Left hindlimb (tissue), 1 donor: ENCODE data around the gene UGT1A8.
"Not testable (repeated sequence)": the region's sequence is repeated elsewhere in the genome, so short reads cannot be mapped to it uniquely, and the experiment has no call there.

Source experiments
- DNase-seq: peaks from one replicate; pipeline ENCODE4 v3.0.0-alpha.2; 2018

The UGT1A8 gene

DNA sequence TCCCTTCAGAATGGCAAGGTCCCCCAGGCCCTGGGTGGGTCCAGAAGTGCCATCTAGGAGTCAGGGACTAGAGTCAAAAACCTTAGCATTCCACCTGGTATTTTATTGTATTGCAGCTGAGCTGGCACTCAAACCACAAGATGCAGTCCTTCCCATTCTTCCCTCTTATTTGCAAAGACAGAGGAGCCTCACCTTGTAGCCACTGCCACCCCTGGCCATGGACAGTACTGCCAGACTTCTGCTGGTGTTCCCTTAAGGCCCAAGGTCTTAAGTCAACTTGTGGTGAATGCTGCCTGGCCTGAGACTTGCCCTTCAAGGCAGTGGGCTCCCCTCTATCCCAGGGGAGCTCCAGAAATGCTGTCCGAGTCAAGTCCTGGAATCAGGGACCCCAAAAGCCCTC is 25.7 kb downstream of the UGT1A8 start:
- no peak for DNase-seq

DNA sequence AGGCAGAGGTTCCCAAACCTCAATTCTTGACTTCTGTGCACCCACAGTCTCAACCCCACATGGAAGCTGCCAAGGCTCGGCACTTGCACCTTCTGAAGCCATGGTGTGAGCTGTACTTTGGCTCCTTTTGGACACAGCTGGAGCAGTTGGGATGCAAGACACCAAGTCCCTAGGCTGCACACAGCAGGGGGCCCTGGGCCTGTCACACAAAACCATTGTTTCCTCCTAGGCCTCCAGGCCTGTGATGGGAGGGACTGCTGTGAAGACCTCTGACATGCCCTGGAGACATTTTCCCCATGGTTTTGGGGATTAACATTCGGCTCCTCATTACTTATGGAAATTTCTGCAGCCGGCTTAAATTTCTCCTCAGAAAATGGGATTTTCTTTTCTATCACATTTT is 28.6 kb downstream of the UGT1A8 start:
- not testable (repeated sequence) for DNase-seq

DNA sequence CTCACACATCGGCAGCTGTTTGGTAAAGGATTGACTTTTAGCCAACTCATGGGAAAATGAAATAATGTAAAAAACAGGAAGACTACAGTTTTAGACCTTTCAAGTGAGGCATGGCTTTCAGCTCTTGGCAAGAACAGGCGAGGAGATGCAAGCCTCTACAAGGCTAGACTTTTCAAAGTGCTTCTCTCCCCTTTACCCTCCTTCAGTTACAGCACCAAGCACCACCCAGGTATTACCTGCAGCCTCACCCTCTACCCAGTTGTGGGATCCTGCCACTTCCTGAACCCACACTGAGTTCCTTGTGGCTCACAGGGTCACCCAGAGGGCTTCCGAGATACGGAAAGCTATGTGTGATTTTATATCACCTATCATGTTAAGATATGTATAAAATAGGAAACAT is 33.5 kb downstream of the UGT1A8 start:
- DNase-seq: no peak

DNA sequence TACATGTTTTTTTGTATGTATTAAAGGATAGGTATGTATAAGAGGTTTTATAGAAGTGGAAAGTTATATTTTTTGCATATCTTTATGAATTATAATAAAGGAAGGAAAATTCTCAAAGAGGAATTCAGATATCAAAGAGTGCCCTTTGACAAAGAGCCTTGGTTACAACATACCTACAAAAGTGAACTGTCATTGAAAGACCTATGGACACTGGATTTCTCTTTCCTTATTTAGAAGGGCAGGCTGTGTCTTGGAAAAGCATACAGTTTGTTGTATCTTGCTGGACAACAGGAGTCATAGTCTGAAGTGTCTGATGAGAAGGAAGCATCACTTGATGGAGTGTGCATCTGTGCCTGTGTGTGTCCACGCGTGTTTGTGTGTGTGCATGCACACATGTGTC is 34.0 kb downstream of the UGT1A8 start:
- DNase-seq: no peak

DNA sequence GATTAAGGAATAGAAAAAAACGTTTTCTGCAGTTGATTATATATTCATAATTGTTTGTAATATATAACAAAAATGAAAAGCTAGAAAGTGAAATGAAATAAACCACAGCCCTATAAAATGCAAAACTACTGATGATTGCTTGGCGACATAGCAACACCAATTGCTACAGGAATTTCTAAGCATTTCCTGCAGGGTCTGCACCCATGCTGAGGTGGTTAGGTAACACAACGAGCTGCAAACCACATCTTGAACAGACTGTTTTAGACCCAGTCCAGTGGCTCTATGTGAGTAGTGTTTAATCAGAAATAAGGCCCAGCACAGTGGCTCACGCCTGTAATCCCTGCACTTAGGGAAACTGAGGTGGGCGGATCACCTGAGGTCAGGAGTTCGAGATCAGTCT is 37.1 kb downstream of the UGT1A8 start:
- DNase-seq: no peak

DNA sequence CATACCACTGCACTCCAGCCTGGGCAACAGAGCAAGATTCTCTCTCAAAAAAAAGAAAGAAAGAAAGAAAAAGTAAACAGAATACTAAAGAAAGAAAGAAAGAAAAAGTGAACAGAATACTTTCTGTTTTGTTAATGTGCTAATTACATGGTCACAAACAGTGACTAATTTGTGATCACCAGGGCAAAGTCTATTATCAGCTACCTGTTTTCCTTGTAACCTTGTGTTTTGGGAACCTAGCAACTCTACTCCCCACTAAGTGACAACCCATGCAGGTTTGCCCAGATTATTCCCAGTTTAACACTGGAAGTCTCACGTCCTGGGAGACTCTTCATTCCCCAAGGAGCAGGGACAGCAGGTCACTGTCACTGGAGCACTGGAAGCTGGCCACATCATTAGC is 37.6 kb downstream of the UGT1A8 start:
- no peak for DNase-seq

DNA sequence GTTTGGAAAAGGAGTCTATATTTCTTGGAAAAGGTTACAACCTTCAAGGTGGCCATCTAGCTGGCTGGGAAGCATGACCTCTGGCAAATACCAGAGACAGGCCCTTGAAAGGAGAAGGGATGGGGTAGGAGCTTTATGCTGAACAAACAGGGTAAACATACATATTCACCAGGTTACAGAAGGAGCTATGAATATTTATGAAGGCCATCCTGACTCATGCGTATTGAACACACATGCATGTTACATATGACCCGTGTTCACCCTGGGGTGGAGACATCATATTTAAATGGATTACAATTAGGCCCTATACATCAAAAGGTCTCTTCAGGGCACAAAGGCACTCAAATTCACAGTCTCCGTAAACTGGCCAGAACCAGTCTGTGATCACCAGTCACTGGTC is 38.5 kb downstream of the UGT1A8 start:
- not testable (repeated sequence) for DNase-seq

DNA sequence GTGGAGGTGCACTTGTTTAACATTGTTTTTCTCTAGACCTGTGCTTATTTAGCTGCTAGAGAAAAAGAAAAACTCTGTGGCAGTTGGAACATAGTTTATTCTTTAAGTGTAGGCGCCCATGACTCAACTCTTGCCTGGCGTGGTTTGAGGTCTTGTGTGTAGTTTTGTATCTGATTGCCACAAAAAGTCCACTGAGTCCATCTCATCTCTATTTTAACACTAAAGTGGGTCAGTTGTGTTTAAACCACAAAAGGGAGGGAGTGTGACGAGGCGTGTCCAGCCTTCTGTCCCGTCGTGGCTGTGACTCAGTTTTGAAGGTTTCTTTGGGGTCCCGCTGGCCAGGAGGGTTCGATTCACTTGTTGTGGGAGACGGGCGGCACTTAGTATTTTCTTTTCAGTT is 39.0 kb downstream of the UGT1A8 start:
- no peak for DNase-seq

DNA sequence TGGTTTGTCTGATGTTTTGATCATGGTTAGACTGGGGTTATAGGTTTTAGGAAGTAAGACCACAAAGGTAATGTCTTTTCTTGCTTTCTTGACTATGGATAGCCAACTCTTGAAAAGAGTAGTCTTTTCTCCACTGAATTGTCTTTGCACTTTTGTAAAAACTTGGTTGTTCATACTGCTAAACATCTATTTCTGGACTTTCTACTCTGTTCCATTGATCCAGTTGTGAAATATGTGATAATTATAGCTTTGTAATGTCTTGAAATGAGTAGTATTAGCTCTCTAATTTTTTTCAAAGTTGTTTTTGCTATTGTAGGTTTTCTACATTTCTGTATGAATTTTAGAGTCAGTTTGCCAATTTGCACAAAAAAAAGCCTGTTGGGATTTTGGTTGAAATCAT is 41.2 kb downstream of the UGT1A8 start:
- no peak for DNase-seq

DNA sequence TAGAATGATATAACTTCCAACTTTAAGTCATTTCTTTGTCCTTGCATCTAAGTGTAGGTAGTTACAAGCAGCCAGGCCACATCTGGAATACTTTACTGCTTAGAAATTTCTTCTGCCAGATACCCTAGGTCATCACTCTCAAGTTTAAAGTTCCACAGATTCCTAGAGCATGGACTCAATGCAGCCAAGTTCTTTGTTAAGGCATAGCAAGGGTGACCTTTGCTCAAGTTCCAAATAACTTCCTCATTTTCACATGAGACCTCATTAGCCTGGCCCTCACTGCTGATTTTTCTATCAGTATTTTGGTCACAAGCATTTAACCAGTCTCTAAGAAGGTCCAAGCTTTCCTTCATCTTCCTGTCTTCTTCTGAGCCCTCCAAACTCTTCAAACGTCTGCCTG is 46.5 kb downstream of the UGT1A8 start:
- DNase-seq: no peak

DNA sequence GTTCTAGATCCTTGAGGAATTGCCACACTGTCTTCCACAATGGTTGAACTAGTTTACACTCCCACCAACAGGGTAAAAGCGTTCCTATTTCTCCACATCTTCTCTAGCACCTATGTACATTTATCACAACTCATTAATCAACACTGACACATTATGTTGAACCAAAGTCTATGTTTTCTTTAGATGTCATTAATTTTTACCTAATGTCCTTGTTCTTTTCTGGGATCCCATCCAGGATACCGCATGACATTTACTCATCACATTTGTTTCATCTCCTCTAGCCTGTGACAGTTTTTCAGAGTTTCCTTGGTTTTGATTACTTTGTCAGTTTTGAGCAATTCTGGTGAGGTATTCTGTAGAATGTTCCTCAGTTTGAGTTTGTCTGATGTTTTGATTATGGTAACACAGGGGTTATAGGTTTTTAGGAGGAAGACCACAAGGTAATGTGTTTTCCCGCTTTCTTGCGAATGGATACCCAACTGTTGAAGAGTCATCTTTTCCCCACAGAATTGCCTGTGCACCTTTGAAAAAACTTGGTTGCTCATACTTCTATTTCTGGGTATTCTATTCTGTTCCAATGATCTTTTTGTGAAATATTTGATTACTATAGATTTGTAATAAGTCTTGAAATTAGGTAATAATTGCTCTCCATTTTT is 51.3 kb downstream of the UGT1A8 start:
- no peak for DNase-seq

DNA sequence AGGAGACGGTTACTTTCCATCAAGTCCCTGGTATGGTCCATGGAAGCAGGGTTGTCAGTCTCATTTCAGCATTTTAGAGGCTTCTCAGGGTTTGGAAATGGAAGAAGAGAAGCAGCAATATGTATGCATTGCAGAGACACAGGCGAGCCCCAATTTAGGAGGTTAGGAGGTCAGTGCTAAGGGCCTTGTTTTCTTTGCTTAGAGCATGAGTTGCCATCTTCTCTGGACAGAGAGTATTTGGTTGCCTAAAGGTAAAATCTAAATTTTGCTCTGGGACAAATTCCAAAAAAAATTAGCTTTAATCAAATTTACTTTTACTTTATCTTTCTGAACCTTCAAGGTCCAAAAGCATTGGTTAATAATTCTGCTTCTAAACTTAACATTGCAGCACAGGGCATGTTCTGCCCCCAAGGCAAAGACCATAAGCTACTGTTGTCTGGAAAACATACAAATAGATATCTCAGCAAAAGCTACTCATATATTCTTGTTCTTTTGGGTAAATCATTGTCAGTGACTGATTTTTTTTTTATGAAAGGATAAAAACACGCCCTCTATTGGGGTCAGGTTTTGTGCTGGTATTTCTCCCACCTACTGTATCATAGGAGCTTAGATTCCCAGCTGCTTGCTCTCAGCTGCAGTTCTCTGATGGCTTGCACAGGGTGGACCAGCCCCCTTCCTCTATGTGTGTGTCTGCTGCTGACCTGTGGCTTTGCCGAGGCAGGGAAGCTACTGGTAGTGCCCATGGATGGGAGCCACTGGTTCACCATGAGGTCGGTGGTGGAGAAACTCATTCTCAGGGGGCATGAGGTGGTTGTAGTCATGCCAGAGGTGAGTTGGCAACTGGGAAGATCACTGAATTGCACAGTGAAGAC is 54.1 kb downstream of the UGT1A8 start, which contains the start of gene UGT1A9:
Gene UGT1A9, plus strand, starts transcription at position 609 of the 872 bp plus-strand sequence. Its CDS starts 37 bp downstream, at position 646.
- DNase-seq: no peak

DNA sequence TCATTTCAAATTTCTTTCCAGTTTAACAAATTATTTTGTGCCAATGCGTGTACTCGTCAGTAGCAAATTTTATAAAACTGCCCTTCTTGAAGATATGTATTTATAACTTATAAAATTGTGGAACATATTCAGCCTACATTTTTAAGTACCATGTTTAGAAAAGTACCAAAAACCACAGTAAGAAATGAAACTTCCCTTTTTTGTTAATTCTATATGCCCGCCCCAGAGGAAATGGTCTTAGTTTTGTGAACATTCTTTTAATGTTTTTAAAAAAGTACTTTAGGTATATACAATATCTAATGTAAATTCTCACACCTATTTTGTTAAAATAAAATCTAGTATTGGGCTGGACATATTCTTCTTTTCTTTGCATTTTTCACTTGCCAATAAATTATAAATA is 55.5 kb downstream of the UGT1A8 start:
- no peak for DNase-seq

DNA sequence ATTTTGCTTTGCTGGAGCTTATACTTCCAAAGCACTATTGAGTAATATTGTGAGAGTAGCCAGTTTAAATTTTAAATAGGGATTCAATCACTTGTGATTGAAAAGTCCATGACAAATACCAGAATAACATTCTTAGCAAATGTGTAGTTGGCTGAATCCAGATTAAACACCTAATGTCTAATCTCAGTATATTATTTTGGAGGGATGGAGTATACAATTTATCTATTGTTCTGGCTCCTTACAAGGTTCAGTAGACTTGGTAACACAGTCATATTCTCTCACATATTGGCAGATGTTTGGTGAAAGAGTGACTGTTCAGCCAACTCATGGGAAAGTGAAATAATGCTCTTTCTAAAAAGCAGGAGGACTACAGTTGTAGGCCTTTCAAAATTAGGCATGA is 56.5 kb downstream of the UGT1A8 start:
- DNase-seq: no peak

DNA sequence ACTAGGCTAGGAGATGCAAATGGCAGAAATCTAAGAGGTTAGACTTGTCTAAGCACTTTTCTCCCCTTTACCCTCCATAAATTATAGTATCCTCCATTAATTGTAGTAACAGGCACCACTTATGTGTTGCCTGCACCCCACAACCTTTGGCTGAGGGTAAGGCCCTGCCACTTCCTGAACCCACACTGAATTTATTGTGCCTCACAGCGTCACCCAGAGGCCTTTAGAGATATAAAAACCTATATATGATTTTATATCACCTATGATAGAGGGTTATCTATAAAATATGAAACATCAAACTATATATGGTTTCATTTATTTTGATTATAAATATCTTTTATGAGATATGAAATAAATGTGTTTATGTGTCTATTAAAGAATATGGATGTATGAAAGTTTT is 56.9 kb downstream of the UGT1A8 start:
- DNase-seq: no peak

DNA sequence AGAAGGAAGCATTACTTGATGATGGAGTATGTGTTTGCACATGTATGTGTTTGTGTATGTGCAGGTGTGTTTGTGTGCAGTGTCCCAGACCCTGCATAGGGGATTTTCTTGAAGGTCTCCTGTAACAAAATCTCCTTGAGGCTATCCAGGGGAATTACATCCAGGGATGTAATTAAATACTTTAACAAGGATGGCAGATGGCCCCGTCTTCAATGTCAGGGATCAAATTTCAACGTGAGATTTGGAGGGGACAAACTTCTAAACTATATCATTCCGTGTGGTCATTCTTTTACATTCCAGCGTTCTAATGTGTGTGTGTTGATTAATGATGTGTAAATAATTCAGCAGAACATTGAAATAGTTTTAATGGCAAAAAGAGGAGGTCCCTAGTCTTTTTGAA is 57.6 kb downstream of the UGT1A8 start:
- DNase-seq: no peak

DNA sequence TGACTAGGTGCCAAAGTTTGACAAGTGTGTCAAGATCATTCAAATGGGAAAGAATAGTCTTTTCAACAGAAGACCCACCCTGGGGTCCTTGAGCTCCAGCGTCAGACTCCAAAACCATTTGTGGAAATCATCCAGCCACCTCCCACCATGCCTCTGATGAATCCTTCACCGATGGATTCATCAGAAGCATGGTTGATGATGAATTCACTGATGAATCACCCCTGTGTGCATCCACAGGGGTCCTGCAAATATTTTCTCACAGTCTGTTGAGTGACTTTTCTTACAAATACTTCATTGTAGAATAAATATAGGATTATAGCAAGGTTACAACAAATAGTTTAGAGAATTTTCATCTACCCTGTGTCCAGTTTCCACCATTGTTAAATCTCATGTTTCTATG is 58.6 kb downstream of the UGT1A8 start:
- no peak for DNase-seq

DNA sequence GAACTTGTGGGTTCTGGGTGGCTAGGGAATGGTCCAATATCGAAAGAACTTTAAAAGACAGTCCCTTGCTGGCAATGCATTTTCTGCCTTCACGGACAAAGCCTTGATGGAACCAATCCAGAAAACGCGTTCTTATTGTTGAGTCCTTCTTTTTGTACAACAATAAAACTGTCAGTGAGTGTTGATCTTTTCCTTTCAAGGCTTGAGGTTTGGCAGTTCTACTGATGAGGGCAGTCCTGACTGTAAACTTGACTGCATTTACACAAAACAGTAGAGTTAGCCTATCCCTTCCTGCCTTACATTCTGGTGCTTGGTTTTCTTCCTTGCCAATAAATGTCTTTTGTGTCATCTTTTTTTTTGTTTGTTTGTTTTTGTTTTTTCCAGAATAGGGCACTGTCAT is 61.8 kb downstream of the UGT1A8 start:
- DNase-seq: no peak

DNA sequence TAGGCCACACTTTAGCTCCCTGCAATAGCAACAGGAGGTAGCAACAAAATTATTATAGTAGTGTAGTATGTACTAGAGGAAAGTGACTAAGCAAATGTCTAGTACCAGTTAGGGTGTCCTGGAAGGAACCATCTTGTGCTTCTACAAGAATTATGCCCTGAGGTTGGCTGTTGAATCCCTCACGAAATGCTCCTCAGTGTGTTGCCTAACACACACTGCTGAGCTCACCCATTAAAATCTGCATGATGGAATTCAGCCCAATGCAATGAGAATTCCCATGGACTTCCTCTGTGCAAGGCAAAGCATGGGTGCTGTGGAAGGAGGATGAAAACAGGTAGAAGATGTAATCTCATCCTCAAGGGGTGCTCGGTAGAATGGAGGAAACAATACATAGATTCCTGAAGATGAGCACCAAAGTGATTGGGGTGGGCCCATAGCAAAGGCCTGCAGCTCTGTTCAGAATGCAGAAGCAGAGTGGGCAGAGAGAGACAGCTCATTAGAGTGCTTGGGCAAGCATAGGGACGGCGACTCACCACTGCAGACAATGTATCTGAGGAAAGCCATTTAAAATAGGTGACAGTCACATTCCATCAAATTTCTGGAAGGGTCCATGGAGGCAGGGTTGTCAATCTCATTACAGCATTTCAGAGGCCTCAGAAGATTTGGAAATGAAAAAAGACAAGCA is 63.1 kb downstream of the UGT1A8 start:
- DNase-seq: no peak

DNA sequence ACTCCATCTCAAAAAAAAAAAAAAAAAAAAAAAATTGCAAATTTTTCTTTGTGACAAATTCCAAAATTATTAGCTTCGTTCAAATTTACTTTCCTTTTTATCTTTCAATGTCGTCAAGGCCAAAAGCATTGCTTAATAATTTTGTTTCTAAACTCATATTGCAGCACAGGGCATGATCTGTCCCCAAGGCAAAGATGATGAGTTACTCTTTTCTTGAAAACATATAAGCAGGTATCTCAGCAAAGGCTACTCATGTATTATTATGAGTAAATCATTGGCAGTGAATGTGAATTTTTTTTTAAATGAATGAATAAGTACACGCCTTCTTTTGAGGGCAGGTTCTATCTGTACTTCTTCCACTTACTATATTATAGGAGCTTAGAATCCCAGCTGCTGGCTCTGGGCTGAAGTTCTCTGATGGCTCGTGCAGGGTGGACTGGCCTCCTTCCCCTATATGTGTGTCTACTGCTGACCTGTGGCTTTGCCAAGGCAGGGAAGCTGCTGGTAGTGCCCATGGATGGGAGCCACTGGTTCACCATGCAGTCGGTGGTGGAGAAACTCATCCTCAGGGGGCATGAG is 64.2 kb downstream of the UGT1A8 start, which contains the start of gene UGT1A7:
Gene UGT1A7, plus strand, starts transcription at position 381 of the 579 bp plus-strand sequence. Its CDS starts 37 bp downstream, at position 418.
- no peak for DNase-seq

DNA sequence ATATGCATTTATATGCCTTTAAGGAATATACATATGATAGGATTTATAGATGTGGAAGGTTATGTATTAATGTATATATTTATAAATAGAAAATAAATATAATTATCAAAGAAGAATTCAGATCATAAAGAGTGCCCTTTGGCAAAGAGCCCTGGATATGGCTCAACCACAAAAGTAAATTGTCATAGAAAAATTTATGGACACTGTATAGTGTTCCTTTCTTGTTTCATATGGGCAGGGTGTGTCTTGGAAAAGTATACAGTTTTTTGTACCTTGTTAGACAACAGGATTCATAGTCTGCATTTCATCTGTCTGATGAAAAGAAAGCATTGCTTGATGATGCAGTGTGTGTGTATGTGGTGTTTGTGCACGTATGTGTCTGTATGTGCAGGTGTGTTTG is 67.2 kb downstream of the UGT1A8 start:
- no peak for DNase-seq

DNA sequence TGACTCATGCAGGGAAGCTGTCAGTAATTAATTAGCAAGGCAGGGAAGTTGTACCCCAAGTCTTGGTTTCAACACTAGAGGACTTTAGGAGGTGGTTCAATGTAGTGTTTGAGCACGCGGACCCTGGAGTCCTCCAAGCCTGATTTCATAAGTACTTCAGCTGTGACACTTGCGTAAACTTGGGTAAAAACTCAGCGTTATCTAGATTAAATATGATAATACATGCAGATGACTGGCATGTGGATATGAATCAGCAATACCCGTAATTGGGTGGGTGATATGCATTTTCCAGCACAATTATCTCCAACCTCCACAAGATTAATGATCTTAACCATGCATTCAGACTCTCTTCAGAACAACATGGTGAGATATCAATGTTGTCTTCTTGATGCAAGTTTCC is 69.5 kb downstream of the UGT1A8 start:
- no peak for DNase-seq

DNA sequence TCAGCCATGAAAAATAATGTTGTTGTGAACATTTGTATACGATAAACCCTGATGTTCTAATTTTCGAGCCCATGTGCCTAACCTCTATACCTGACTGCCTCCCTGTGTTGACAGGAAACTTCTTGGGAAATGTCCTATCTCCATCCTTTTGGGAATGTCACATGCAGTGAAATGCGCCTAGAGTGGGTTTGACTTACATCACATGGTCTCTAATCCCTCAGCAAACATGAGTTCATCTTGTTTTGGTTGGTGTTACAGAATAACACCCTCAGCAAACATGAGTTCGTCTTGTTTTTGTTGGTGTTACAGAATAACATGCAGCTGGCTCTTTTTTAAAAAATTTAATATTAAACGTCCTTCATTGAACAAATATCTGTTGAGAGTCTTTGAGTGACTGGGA is 70.9 kb downstream of the UGT1A8 start:
- no peak for DNase-seq
